CD14-positive monocyte (primary cell): ENCODE data around the gene FXYD6. TPM values are rescaled to one million over a fixed set of nuclear protein-coding genes. Genes with fewer than 3 reads are reported as not detected.

Source experiments
- DNase-seq, 3 donors: peaks; one replicate each; pipeline ENCODE4 v3.0.0-alpha.2; 2011 to 2022
- H2AFZ ChIP-seq: 2 replicates; pipeline ENCODE4 v1.6.0; 2012; ENCODE audit warnings: mild to moderate bottlenecking, low read depth, low read length, inconsistent platforms; ENCODE audit not compliant: insufficient read depth, poor library complexity, severe bottlenecking
- H3K27ac ChIP-seq, 2 donors: 1 replicate in 1 of 2; 2 replicates in 1 of 2; pipeline ENCODE4 v1.5.1; 2012 to 2013; ENCODE audit warnings: low read length in 2 of 2, control low read depth in 1 of 2, inconsistent platforms in 1 of 2, low read depth in 1 of 2, mild to moderate bottlenecking in 1 of 2
- H3K27me3 ChIP-seq, 2 donors: one replicate each; pipeline versions ENCODE4 v1.6.0 to v1.6.1; 2011 to 2013; ENCODE audit warnings: low read length in 2 of 2; ENCODE audit not compliant: control insufficient read depth in 2 of 2, insufficient read depth in 2 of 2
- H3K36me3 ChIP-seq, 2 donors: replicated peaks in 1 of 2; 1 replicate in 1 of 2; 2 replicates in 1 of 2; pipeline versions ENCODE4 v1.5.1 to v1.6.1; 2012 to 2013; ENCODE audit warnings: low read length in 2 of 2, control low read depth in 1 of 2, inconsistent platforms in 1 of 2, mild to moderate bottlenecking in 1 of 2; ENCODE audit not compliant: insufficient read depth in 2 of 2, control insufficient read depth in 1 of 2
- H3K4me1 ChIP-seq, 2 donors: 1 replicate in 1 of 2; 2 replicates in 1 of 2; pipeline versions ENCODE4 v1.5.1 to v1.6.1; 2012 to 2013; ENCODE audit warnings: low read length in 2 of 2, control low read depth in 1 of 2, inconsistent platforms in 1 of 2, mild to moderate bottlenecking in 1 of 2, moderate library complexity in 1 of 2; ENCODE audit not compliant: insufficient read depth in 2 of 2, control insufficient read depth in 1 of 2
- H3K4me2 ChIP-seq: replicated peaks from 2 replicates; pipeline ENCODE3; 2012; ENCODE audit warnings: low read length, moderate library complexity, mild to moderate bottlenecking; ENCODE audit not compliant: poor library complexity, severe bottlenecking; ENCODE audit errors: extremely low read depth
- H3K4me3 ChIP-seq, 3 experiments: fragments of 200-600 bp in 1 of 3; sonication (generic) in 1 of 3; replicated peaks in 1 of 3; 1 replicate in 2 of 3; 2 replicates in 1 of 3; pipeline ENCODE4 v1.5.1; 2011 to 2013; ENCODE audit warnings: low read length in 3 of 3, mild to moderate bottlenecking in 3 of 3, control low read depth in 2 of 3, low read depth in 2 of 3, inconsistent platforms in 1 of 3, moderate library complexity in 1 of 3
- H3K79me2 ChIP-seq: 2 replicates; pipeline ENCODE4 v1.6.0; 2012; ENCODE audit warnings: mild to moderate bottlenecking, control low read depth, inconsistent platforms, low read length, moderate library complexity; ENCODE audit not compliant: insufficient read depth
- H3K9ac ChIP-seq: 2 replicates; pipeline ENCODE4 v1.6.0; 2017; ENCODE audit warnings: low read length, mild to moderate bottlenecking; ENCODE audit not compliant: insufficient read depth, poor library complexity, severe bottlenecking
- H3K9me3 ChIP-seq, 2 donors: replicated peaks in 1 of 2; 1 replicate in 1 of 2; 2 replicates in 1 of 2; pipeline versions ENCODE4 v1.5.1 to v1.6.1; 2012 to 2013; ENCODE audit warnings: low read length in 2 of 2, control low read depth in 1 of 2; ENCODE audit not compliant: control insufficient read depth in 1 of 2, insufficient read depth in 1 of 2
- H4K20me1 ChIP-seq: 2 replicates; pipeline ENCODE4 v1.6.0; 2012; ENCODE audit warnings: mild to moderate bottlenecking, low read length, control low read depth, moderate library complexity; ENCODE audit not compliant: insufficient read depth
- H3K27ac Mint-ChIP-seq, 7 donors: one replicate each; pipeline ENCODE4 v1.8.0; 2020; ENCODE audit warnings: mild to moderate bottlenecking in 7 of 7, mixed read lengths in 7 of 7, moderate library complexity in 6 of 7, inconsistent platforms in 2 of 7
- H3K27me3 Mint-ChIP-seq, 3 donors: one replicate each; pipeline ENCODE4 v1.8.0; 2021 to 2022; ENCODE audit warnings: low read depth in 3 of 3, mild to moderate bottlenecking in 3 of 3, mixed read lengths in 3 of 3, moderate library complexity in 3 of 3, inconsistent platforms in 1 of 3
- H3K36me3 Mint-ChIP-seq, 2 donors: one replicate each; pipeline ENCODE4 v1.8.0; 2020; ENCODE audit warnings: mixed read lengths in 2 of 2, inconsistent platforms in 1 of 2, mild to moderate bottlenecking in 1 of 2
- H3K4me1 Mint-ChIP-seq: one replicate; pipeline ENCODE4 v1.8.0; 2020; ENCODE audit warnings: mild to moderate bottlenecking, mixed read lengths
- H3K4me3 Mint-ChIP-seq, 2 donors: one replicate each; pipeline ENCODE4 v1.8.0; 2020; ENCODE audit warnings: mild to moderate bottlenecking in 2 of 2, mixed read lengths in 2 of 2, moderate library complexity in 1 of 2
- H3K9me3 Mint-ChIP-seq, 7 donors: one replicate each; pipeline ENCODE4 v1.8.0; 2020 to 2022; ENCODE audit warnings: mixed read lengths in 7 of 7, mild to moderate bottlenecking in 6 of 7, moderate library complexity in 6 of 7, inconsistent platforms in 2 of 7
- WGBS: methylation state at CpG from one replicate; pipeline ENCODE4 v1.1.5; 2013; ENCODE audit warnings: missing lambda C conversion rate; ENCODE audit not compliant: insufficient coverage; 5-methylcytosine and 5-hydroxymethylcytosine counted together
- intact Hi-C, 2 donors: fragments of 100-400 bp; cut with micrococcal nuclease; formaldehyde crosslinking; loops; one replicate each; pipeline versions ENCODE4 v1.15.0 to v1.15.1; 2023
- polyA plus RNA-seq, 3 donors: library from polyadenylated mRNA; depleted of rRNA in 1 of 3; unstranded in 2 of 3; stranded (reverse) in 1 of 3; fragments of 300-500 nt in 2 of 3; fragments of >200 nt in 1 of 3; fragmentation: Illumina TruSeq in 2 of 3; gene quantifications; 1 replicate in 2 of 3; 2 replicates in 1 of 3; pipeline ENCODE4 v1.2.3, GENCODE V29; 2012 to 2021
- TF ChIP-seq, protein P1 (sequence below): fragments of 200-600 bp; IDR thresholded peaks from one replicate; pipeline ENCODE4 v1.8.0; 2022; ENCODE audit warnings: antibody characterized with exemption, mild to moderate bottlenecking

The FXYD6 gene
- polyA plus RNA-seq, 3 donors = 36.4 to 52.1 (median 44.1) TPM

GRCh38 chr11:117789241-117789640 is 87.2 kb downstream of the FXYD6 start:
- intact Hi-C loops = no loop called here

More at GRCh38 chr11:117789241-117789640, 87.2 kb downstream of the FXYD6 start:
- TF ChIP-seq, protein P1, sequence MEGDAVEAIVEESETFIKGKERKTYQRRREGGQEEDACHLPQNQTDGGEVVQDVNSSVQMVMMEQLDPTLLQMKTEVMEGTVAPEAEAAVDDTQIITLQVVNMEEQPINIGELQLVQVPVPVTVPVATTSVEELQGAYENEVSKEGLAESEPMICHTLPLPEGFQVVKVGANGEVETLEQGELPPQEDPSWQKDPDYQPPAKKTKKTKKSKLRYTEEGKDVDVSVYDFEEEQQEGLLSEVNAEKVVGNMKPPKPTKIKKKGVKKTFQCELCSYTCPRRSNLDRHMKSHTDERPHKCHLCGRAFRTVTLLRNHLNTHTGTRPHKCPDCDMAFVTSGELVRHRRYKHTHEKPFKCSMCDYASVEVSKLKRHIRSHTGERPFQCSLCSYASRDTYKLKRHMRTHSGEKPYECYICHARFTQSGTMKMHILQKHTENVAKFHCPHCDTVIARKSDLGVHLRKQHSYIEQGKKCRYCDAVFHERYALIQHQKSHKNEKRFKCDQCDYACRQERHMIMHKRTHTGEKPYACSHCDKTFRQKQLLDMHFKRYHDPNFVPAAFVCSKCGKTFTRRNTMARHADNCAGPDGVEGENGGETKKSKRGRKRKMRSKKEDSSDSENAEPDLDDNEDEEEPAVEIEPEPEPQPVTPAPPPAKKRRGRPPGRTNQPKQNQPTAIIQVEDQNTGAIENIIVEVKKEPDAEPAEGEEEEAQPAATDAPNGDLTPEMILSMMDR = no peak
- Histone ChIP-seq H3K79me2 (no peaks in the 10 kb centered on the region), H4K20me1 (no peaks in the 10 kb centered on the region), H3K4me1 (no peaks in the 10 kb centered on the region), H3K36me3 (no peaks in the 10 kb centered on the region), H3K27me3 (peaks cover 9 to 32% of the 10 kb centered on the region in 2 donors), H3K4me2 (no peak overlapping the region), H3K9me3 (no peaks in the 10 kb centered on the region), H3K4me3 (no peak overlapping the region), H3K27ac (no peak overlapping the region), H3K9ac (no peak overlapping the region), H2AFZ (no peak overlapping the region)
- Mint-ChIP-seq H3K4me3 (no peak overlapping the region), H3K9me3 (peaks cover 0 to 4% (median 0%) of the 10 kb centered on the region in 7 donors), H3K27ac (no peak overlapping the region), H3K27me3 (peaks cover 35 to 56% (median 42%) of the 10 kb centered on the region in 3 donors), H3K4me1 (no peaks in the 10 kb centered on the region), H3K36me3 (no peaks in the 10 kb centered on the region)
- no peak for DNase-seq
- WGBS = 90% methylated on average over 4 of the region's 4 CpGs

Other genes starting within 250 kb of the FXYD6 start
- gene DSCAML1, start 79.4 kb downstream of the FXYD6 start, polyA plus RNA-seq = not detected
- 1 to 10 TPM in 2 of 3 donors, under 1 TPM in 1; 0.96 to 4.4 (median 2.5) TPM for gene FXYD2, start 51.9 kb downstream of the FXYD6 start, polyA plus RNA-seq
- gene TMPRSS13, start 52.7 kb upstream of the FXYD6 start, polyA plus RNA-seq = 1 to 10 TPM in 1 of 3 donors, under 1 TPM in 2; 0.17 to 2.4 (median 0.37) TPM
- gene IL10RA, start 109.7 kb upstream of the FXYD6 start, polyA plus RNA-seq = 100 to 1,000 TPM; 152 to 413 (median 226) TPM
- gene TMPRSS4, start 200.4 kb upstream of the FXYD6 start, polyA plus RNA-seq = not detected
- under 1 TPM; 0.05 to 0.29 (median 0.11) TPM for gene SMIM35, start 210.3 kb upstream of the FXYD6 start, polyA plus RNA-seq